ENCODE data around the gene FABP7. TPM values are rescaled to one million over a fixed set of nuclear protein-coding genes. Genes with fewer than 3 reads are reported as not detected.

FABP7 gene
- total and polyA plus RNA-seq, 4 experiments from 2014 or later: not detected

DNA sequence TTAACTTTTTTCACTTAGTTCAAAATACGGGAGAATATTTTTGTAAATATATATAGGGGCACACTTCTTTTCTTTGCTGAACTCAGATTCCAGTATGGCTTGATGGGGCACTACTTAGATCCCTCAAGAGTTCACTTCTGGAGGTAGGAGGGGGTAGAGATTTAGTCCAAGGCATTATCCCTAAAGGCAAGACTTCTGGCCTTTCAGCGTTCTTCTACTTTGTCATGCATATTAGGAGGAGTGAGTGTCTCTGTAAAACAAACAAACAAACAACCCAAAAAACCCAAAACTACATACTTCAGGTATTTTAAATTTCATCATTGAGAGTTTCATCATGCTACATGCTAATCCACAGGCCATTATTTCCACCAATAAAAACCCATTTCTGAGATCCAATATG lies 41.6 kb downstream of the FABP7 start:
- Histone ChIP-seq H3K36me3 (ENCODE audit: insufficient read depth, low read length) (no peaks in the 10 kb centered on the region), H3K27ac (ENCODE audit: low read depth, low read length) (no peak overlapping the region), H3K4me3 (ENCODE audit: low read length in 2 of 2) (no peak overlapping the region), H3K27me3 (ENCODE audit: insufficient read depth, low read length) (no peaks in the 10 kb centered on the region), H3K9me3 (ENCODE audit: control insufficient read depth in 1 of 2, low read length in 2 of 2) (no peaks in the 10 kb centered on the region), H3K4me1 (ENCODE audit: insufficient read depth, low read length) (no peaks in the 10 kb centered on the region)
- Mint-ChIP-seq H3K4me1 (no peaks in the 10 kb centered on the region), H3K27ac (no peak overlapping the region), H3K27me3 (no peaks in the 10 kb centered on the region), H3K36me3 (no peaks in the 10 kb centered on the region), H3K4me3 (no peak overlapping the region), H3K9me3 (no peaks in the 10 kb centered on the region)
- intact Hi-C loops (cut with micrococcal nuclease): no loop called here
- CTCF ChIA-PET (ENCODE audit: partially characterized antibody): no interaction called here
- POLR2A ChIA-PET (ENCODE audit: partially characterized antibody): no interaction called here
- no peak for DNase-seq

GRCh38 chr6:122825163-122825562 lies 45.6 kb downstream of the FABP7 start:
- no peak for DNase-seq
- Mint-ChIP-seq H3K9me3 (no peaks in the 10 kb centered on the region), H3K36me3 (no peaks in the 10 kb centered on the region), H3K27ac (no peak overlapping the region), H3K27me3 (peaks cover 2% of the 10 kb centered on the region in 2 donors), H3K4me3 (no peak overlapping the region), H3K4me1 (no peaks in the 10 kb centered on the region)
- Histone ChIP-seq H3K27me3 (ENCODE audit: insufficient read depth, low read length) (no peaks in the 10 kb centered on the region), H3K27ac (ENCODE audit: low read depth, low read length) (no peak overlapping the region), H3K4me3 (ENCODE audit: low read length in 2 of 2) (no peak overlapping the region), H3K9me3 (ENCODE audit: control insufficient read depth in 1 of 2, low read length in 2 of 2) (no peaks in the 10 kb centered on the region), H3K36me3 (ENCODE audit: insufficient read depth, low read length) (no peaks in the 10 kb centered on the region), H3K4me1 (ENCODE audit: insufficient read depth, low read length) (no peaks in the 10 kb centered on the region)
- ChIA-PET CTCF (ENCODE audit: partially characterized antibody) (no interaction called here), POLR2A (ENCODE audit: partially characterized antibody) (no interaction called here)
- intact Hi-C loops (cut with micrococcal nuclease): no loop called here

GRCh38 chr6:122829456-122829855 lies 49.9 kb downstream of the FABP7 start:
- no peaks in the 10 kb centered on the region for H3K36me3 Mint-ChIP-seq
- no peaks in the 10 kb centered on the region for H3K4me1 ChIP-seq (ENCODE audit: insufficient read depth, low read length)
- DNase-seq: no peak
- no peaks in the 10 kb centered on the region for H3K9me3 ChIP-seq (ENCODE audit: control insufficient read depth in 1 of 2, low read length in 2 of 2)
- H3K27ac ChIP-seq (ENCODE audit: low read depth, low read length): no peak overlapping the region
- peaks cover 2% of the 10 kb centered on the region in 2 donors for H3K27me3 Mint-ChIP-seq
- H3K4me1 Mint-ChIP-seq: no peaks in the 10 kb centered on the region
- H3K36me3 ChIP-seq (ENCODE audit: insufficient read depth, low read length): no peaks in the 10 kb centered on the region
- no peaks in the 10 kb centered on the region for H3K9me3 Mint-ChIP-seq
- H3K27ac Mint-ChIP-seq: no peak overlapping the region
- H3K4me3 ChIP-seq (ENCODE audit: low read length in 2 of 2): no peak overlapping the region
- H3K4me3 Mint-ChIP-seq: no peak overlapping the region
- H3K27me3 ChIP-seq (ENCODE audit: insufficient read depth, low read length): no peaks in the 10 kb centered on the region
- intact Hi-C loops (cut with micrococcal nuclease): no loop called here
- ChIA-PET CTCF (ENCODE audit: partially characterized antibody) (interaction anchor here (1.3 kb wide), 1 partner anchor 10 kb away, joined by 5 read pairs; no protein-coding TSS in a partner anchor), POLR2A (ENCODE audit: partially characterized antibody) (no interaction called here)

DNA sequence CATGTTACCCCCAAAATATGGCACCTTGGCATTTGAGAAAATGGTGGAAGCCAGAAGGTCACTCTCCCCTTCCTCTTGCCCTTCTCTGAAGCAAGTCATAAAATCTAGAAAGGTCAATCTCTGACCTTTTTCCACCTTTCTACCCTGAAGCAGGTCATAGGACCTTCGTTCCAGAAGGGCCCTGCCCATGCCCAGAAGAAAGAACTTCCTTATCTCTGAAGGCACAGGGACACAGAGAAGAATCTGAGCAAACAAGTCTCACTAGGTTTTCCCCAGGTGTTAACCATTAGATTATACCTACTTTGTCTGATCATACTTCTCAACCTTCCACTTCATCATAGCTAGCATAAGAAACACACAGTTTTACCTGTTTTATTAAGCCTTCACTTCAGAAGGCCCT lies 52.0 kb downstream of the FABP7 start:
- Histone ChIP-seq H3K27ac (ENCODE audit: low read depth, low read length) (no peak overlapping the region), H3K36me3 (ENCODE audit: insufficient read depth, low read length) (no peaks in the 10 kb centered on the region), H3K4me3 (ENCODE audit: low read length in 2 of 2) (no peak overlapping the region), H3K9me3 (ENCODE audit: control insufficient read depth in 1 of 2, low read length in 2 of 2) (no peaks in the 10 kb centered on the region), H3K27me3 (ENCODE audit: insufficient read depth, low read length) (no peaks in the 10 kb centered on the region), H3K4me1 (ENCODE audit: insufficient read depth, low read length) (no peaks in the 10 kb centered on the region)
- intact Hi-C loops (cut with micrococcal nuclease): no loop called here
- no peaks in the 10 kb centered on the region for H3K36me3 Mint-ChIP-seq
- no peaks in the 10 kb centered on the region for H3K4me1 Mint-ChIP-seq
- POLR2A ChIA-PET (ENCODE audit: partially characterized antibody): no interaction called here
- H3K9me3 Mint-ChIP-seq: no peaks in the 10 kb centered on the region
- H3K27ac Mint-ChIP-seq: no peak overlapping the region
- H3K27me3 Mint-ChIP-seq: peaks cover 2% of the 10 kb centered on the region in 2 donors
- no peak for DNase-seq
- H3K4me3 Mint-ChIP-seq: no peak overlapping the region
- CTCF ChIA-PET (ENCODE audit: partially characterized antibody): no interaction called here

- Mint-ChIP-seq H3K4me3 (no peak overlapping the region), H3K27ac (peak overlapping the region in 1 of 7 donors; percentile 7), H3K4me1 (no peaks in the 10 kb centered on the region), H3K9me3 (no peaks in the 10 kb centered on the region), H3K27me3 (peaks cover 2% of the 10 kb centered on the region in 2 donors), H3K36me3 (no peaks in the 10 kb centered on the region)
- intact Hi-C loops (cut with micrococcal nuclease): no loop called here
- H3K4me3 ChIP-seq (ENCODE audit: low read length in 2 of 2): no peak overlapping the region
- ChIA-PET POLR2A (ENCODE audit: partially characterized antibody) (no interaction called here), CTCF (ENCODE audit: partially characterized antibody) (no interaction called here)
- H3K27me3 ChIP-seq (ENCODE audit: insufficient read depth, low read length): no peaks in the 10 kb centered on the region
- no peaks in the 10 kb centered on the region for H3K4me1 ChIP-seq (ENCODE audit: insufficient read depth, low read length)
- no peak overlapping the region for H3K27ac ChIP-seq (ENCODE audit: low read depth, low read length)
- DNase-seq: no peak
- H3K36me3 ChIP-seq (ENCODE audit: insufficient read depth, low read length): no peaks in the 10 kb centered on the region
- H3K9me3 ChIP-seq (ENCODE audit: control insufficient read depth in 1 of 2, low read length in 2 of 2): no peaks in the 10 kb centered on the region
These were observed 52.9 kb downstream of the FABP7 start for GRCh38 chr6:122832459-122832858.

GRCh38 chr6:122833021-122833491 lies 53.5 kb downstream of the FABP7 start:
- Mint-ChIP-seq H3K9me3 (no peaks in the 10 kb centered on the region), H3K36me3 (no peaks in the 10 kb centered on the region), H3K4me3 (no peak overlapping the region), H3K27ac (no peak overlapping the region), H3K27me3 (peaks cover 2 to 3% of the 10 kb centered on the region in 2 donors), H3K4me1 (no peaks in the 10 kb centered on the region)
- ChIA-PET POLR2A (ENCODE audit: partially characterized antibody) (no interaction called here), CTCF (ENCODE audit: partially characterized antibody) (no interaction called here)
- no peaks in the 10 kb centered on the region for H3K4me1 ChIP-seq (ENCODE audit: insufficient read depth, low read length)
- intact Hi-C loops (cut with micrococcal nuclease): no loop called here
- no peaks in the 10 kb centered on the region for H3K9me3 ChIP-seq (ENCODE audit: control insufficient read depth in 1 of 2, low read length in 2 of 2)
- H3K27me3 ChIP-seq (ENCODE audit: insufficient read depth, low read length): no peaks in the 10 kb centered on the region
- H3K4me3 ChIP-seq (ENCODE audit: low read length in 2 of 2): no peak overlapping the region
- no peak overlapping the region for H3K27ac ChIP-seq (ENCODE audit: low read depth, low read length)
- H3K36me3 ChIP-seq (ENCODE audit: insufficient read depth, low read length): no peaks in the 10 kb centered on the region
- DNase-seq: no peak

Other genes starting within 250 kb of the FABP7 start
- under 1 TPM; 0.67 to 0.89 TPM for gene PKIB, start 169.3 kb upstream of the FABP7 start, total RNA-seq
- under 1 TPM in 1 of 2 donors, not detected in 1; 0.24 TPM for gene PKIB, start 169.3 kb upstream of the FABP7 start, polyA plus RNA-seq
- not detected for gene SMPDL3A, start 9.5 kb downstream of the FABP7 start, total RNA-seq
- gene SMPDL3A, start 9.5 kb downstream of the FABP7 start, polyA plus RNA-seq: not detected
- gene CLVS2, start 216.5 kb downstream of the FABP7 start, total RNA-seq: not detected
- not detected for gene CLVS2, start 216.5 kb downstream of the FABP7 start, polyA plus RNA-seq